IMR-90 (cell line): ENCODE results near the gene PRDM12. TPM values are rescaled to one million over a fixed set of nuclear protein-coding genes. Genes with fewer than 3 reads are reported as not detected.
A peak's percentile ranks its signal among the peaks of the same experiment; 100 is the strongest.

Source experiments
- ATAC-seq: fragments of 200-7000 bp; cut with Tn5 transposase; 2 replicates; pipeline ENCODE4 v1.9.1; 2020; ENCODE audit warnings: low read depth, mild to moderate bottlenecking, moderate library complexity
- BruUV-seq: library from RNA; stranded (reverse); fragments of 400-500 nt; replicated peaks from 2 replicates; lab custom pipeline; 2021; lab: Mats Ljungman, UMichigan
- CTCF ChIA-PET: fragments of 300-600 bp; formaldehyde crosslinking; extraction: SDS; loops from one replicate; lab custom pipeline; 2021; ENCODE audit warnings: antibody characterized with exemption; lab: Yijun Ruan, JAX
- POLR2A ChIA-PET: fragments of 300-600 bp; sonication (Branson Sonifier 250); formaldehyde crosslinking; loops from one replicate; lab custom pipeline; 2022; ENCODE audit warnings: antibody characterized with exemption; ENCODE audit not compliant: unreplicated experiment; lab: Charles Lee
- DNase-seq: peaks from one replicate; pipeline ENCODE4 v3.0.0; 2013
- H2AFZ ChIP-seq: replicated peaks from 2 replicates; pipeline ENCODE3; 2013; ENCODE audit warnings: low read length, mild to moderate bottlenecking; ENCODE audit not compliant: poor library complexity
- H2AK5ac ChIP-seq: 2 replicates; pipeline ENCODE4 v1.6.1; 2013; ENCODE audit warnings: low read depth, low read length, inconsistent platforms
- H2AK9ac ChIP-seq: replicated peaks from 2 replicates; pipeline ENCODE3; 2013; ENCODE audit warnings: mild to moderate bottlenecking, low read depth, low read length, moderate library complexity; ENCODE audit not compliant: poor library complexity
- H2BK120ac ChIP-seq: 2 replicates; pipeline ENCODE4 v1.6.1; 2013; ENCODE audit warnings: low read depth, low read length, inconsistent platforms
- H2BK15ac ChIP-seq: 3 replicates; pipeline ENCODE4 v1.6.1; 2013; ENCODE audit warnings: low read depth, low read length, inconsistent platforms
- H2BK20ac ChIP-seq: 2 replicates; pipeline ENCODE4 v1.6.1; 2013; ENCODE audit warnings: low read depth, mild to moderate bottlenecking, inconsistent platforms, low read length, moderate library complexity
- H2BK5ac ChIP-seq: 2 replicates; pipeline ENCODE4 v1.6.1; 2013; ENCODE audit warnings: mild to moderate bottlenecking, low read depth, low read length, inconsistent platforms; ENCODE audit not compliant: poor library complexity, severe bottlenecking
- H3K14ac ChIP-seq: replicated peaks from 2 replicates; pipeline ENCODE4 v1.6.1; 2013; ENCODE audit warnings: low read depth, low read length, inconsistent platforms
- H3K18ac ChIP-seq: 2 replicates; pipeline ENCODE4 v1.6.1; 2013; ENCODE audit warnings: low read depth, low read length, control low read depth
- H3K23ac ChIP-seq: 2 replicates; pipeline ENCODE4 v1.6.1; 2013; ENCODE audit warnings: low read depth, low read length, inconsistent platforms
- H3K27ac ChIP-seq: 2 replicates; pipeline ENCODE4 v1.5.1; 2013; ENCODE audit warnings: mild to moderate bottlenecking, control low read depth, low read length; ENCODE audit not compliant: insufficient read depth
- H3K27me3 ChIP-seq: 2 replicates; pipeline ENCODE4 v1.6.1; 2013; ENCODE audit warnings: low read length; ENCODE audit not compliant: control insufficient read depth, insufficient read depth
- H3K36me3 ChIP-seq: 2 replicates; pipeline ENCODE4 v1.6.1; 2013; ENCODE audit warnings: low read length, mixed read lengths; ENCODE audit not compliant: control insufficient read depth, insufficient read depth
- H3K4ac ChIP-seq: 2 replicates; pipeline ENCODE4 v1.6.1; 2013; ENCODE audit warnings: low read depth, low read length, inconsistent platforms
- H3K4me1 ChIP-seq: 2 replicates; pipeline ENCODE4 v1.6.1; 2013; ENCODE audit warnings: low read length, mixed read lengths; ENCODE audit not compliant: control insufficient read depth, insufficient read depth
- H3K4me2 ChIP-seq: 2 replicates; pipeline ENCODE4 v1.6.1; 2013; ENCODE audit warnings: low read depth, mild to moderate bottlenecking, control low read depth, low read length, moderate library complexity
- H3K4me3 ChIP-seq: 2 replicates; pipeline ENCODE4 v1.5.1; 2013; ENCODE audit warnings: low read depth, mild to moderate bottlenecking, control low read depth, low read length, moderate library complexity; ENCODE audit not compliant: insufficient read depth
- H3K56ac ChIP-seq: 2 replicates; pipeline ENCODE4 v1.6.1; 2013; ENCODE audit warnings: low read length, inconsistent platforms; ENCODE audit not compliant: insufficient read depth; ENCODE audit errors: extremely low read depth
- H3K79me1 ChIP-seq, 2 experiments: 2 replicates each; pipeline ENCODE4 v1.6.1; 2013; ENCODE audit warnings: low read length in 2 of 2, inconsistent platforms in 1 of 2, low read depth in 1 of 2
- H3K9ac ChIP-seq: 2 replicates; pipeline ENCODE4 v1.6.1; 2013; ENCODE audit warnings: low read depth, low read length, control low read depth
- H3K9me1 ChIP-seq: 2 replicates; pipeline ENCODE4 v1.6.1; 2013; ENCODE audit warnings: low read length, inconsistent platforms; ENCODE audit not compliant: insufficient read depth
- H3K9me3 ChIP-seq: 2 replicates; pipeline ENCODE4 v1.6.1; 2013; ENCODE audit warnings: low read length; ENCODE audit not compliant: control insufficient read depth, insufficient read depth
- H4K20me1 ChIP-seq: 2 replicates; pipeline ENCODE4 v1.6.1; 2013; ENCODE audit warnings: low read length, inconsistent platforms; ENCODE audit not compliant: insufficient read depth
- H4K5ac ChIP-seq: 2 replicates; pipeline ENCODE4 v1.6.1; 2013; ENCODE audit warnings: mild to moderate bottlenecking, low read depth, low read length, control low read depth
- H4K8ac ChIP-seq, 2 experiments: 2 replicates each; pipeline ENCODE4 v1.6.1; 2013; ENCODE audit warnings: low read depth in 2 of 2, low read length in 2 of 2, control low read depth in 1 of 2, inconsistent platforms in 1 of 2
- H4K91ac ChIP-seq: 2 replicates; pipeline ENCODE4 v1.6.1; 2013; ENCODE audit warnings: low read depth, low read length, inconsistent platforms; ENCODE audit not compliant: insufficient read depth
- BHLHE40 ChIP-seq: fragments of 150-350 bp; IDR thresholded peaks from 2 replicates; pipeline ENCODE4 v1.6.1; 2016; ENCODE audit warnings: mild to moderate bottlenecking, low read depth, low read length
- CEBPB ChIP-seq: IDR thresholded peaks from 2 replicates; pipeline ENCODE4 v1.6.1; 2012; ENCODE audit warnings: low read depth, low read length, improper control_type of control experiment
- CHD1 ChIP-seq: IDR thresholded peaks from 2 replicates; pipeline ENCODE4 v1.6.1; 2012; ENCODE audit warnings: low read depth, low read length, improper control_type of control experiment
- CTCF ChIP-seq: conservative IDR thresholded peaks from 2 replicates; pipeline ENCODE4 v1.5.1; 2012; ENCODE audit warnings: mild to moderate bottlenecking, low read depth, low read length, improper control_type of control experiment
- ELK1 ChIP-seq: fragments of 150-350 bp; IDR thresholded peaks from 2 replicates; pipeline ENCODE4 v1.6.1; 2016; ENCODE audit warnings: low read depth, mild to moderate bottlenecking, low read length, moderate library complexity, borderline replicate concordance
- FOS ChIP-seq: fragments of 150-350 bp; IDR thresholded peaks from 2 replicates; pipeline ENCODE4 v1.6.1; 2016; ENCODE audit warnings: low read depth, low read length
- MAFK ChIP-seq: IDR thresholded peaks from 2 replicates; pipeline ENCODE4 v1.6.1; 2012; ENCODE audit warnings: low read depth, low read length, improper control_type of control experiment
- MAZ ChIP-seq: IDR thresholded peaks from 2 replicates; pipeline ENCODE4 v1.6.1; 2012; ENCODE audit warnings: low read depth, mild to moderate bottlenecking, low read length, improper control_type of control experiment, moderate library complexity, borderline replicate concordance
- MXI1 ChIP-seq: IDR thresholded peaks from 2 replicates; pipeline ENCODE4 v1.6.1; 2012; ENCODE audit warnings: low read depth, mild to moderate bottlenecking, low read length, moderate library complexity, borderline replicate concordance
- NFE2L2 ChIP-seq: fragments of 150-350 bp; IDR thresholded peaks from 2 replicates; pipeline ENCODE4 v1.6.1; 2016; ENCODE audit warnings: low read depth, mild to moderate bottlenecking, low read length
- POLR2A ChIP-seq: IDR thresholded peaks from 2 replicates; pipeline ENCODE4 v1.6.1; 2012; ENCODE audit warnings: mild to moderate bottlenecking, low read depth, low read length
- RAD21 ChIP-seq: IDR thresholded peaks from 2 replicates; pipeline ENCODE4 v1.6.1; 2012; ENCODE audit warnings: low read length, improper control_type of control experiment
- RCOR1 ChIP-seq: IDR thresholded peaks from 2 replicates; pipeline ENCODE4 v1.6.1; 2012; ENCODE audit warnings: mild to moderate bottlenecking, low read length, improper control_type of control experiment; ENCODE audit not compliant: insufficient replicate concordance
- RFX5 ChIP-seq: IDR thresholded peaks from 2 replicates; pipeline ENCODE4 v1.8.0; 2012; ENCODE audit warnings: low read depth, mild to moderate bottlenecking, low read length, moderate library complexity
- SMC3 ChIP-seq: fragments of 150-350 bp; IDR thresholded peaks from 2 replicates; pipeline ENCODE4 v1.6.1; 2016; ENCODE audit warnings: low read depth, mild to moderate bottlenecking, antibody characterized with exemption, low read length, moderate library complexity
- USF2 ChIP-seq: fragments of 150-350 bp; IDR thresholded peaks from 2 replicates; pipeline ENCODE4 v1.6.1; 2017; ENCODE audit warnings: mild to moderate bottlenecking, antibody characterized with exemption, low read length, low read depth
- WGBS, 2 experiments: methylation state at CpG; one replicate each; pipeline versions ENCODE4 v1.1.5 to v1.1.7; 2013; ENCODE audit warnings: missing lambda C conversion rate in 2 of 2; ENCODE audit not compliant: insufficient read length in 1 of 2; ENCODE audit errors: extremely low coverage in 2 of 2; 5-methylcytosine and 5-hydroxymethylcytosine counted together
- dilution Hi-C: fragments of 300-500 bp; cut with HindIII; formaldehyde crosslinking; loops from one replicate; pipeline ENCODE4 v1.14.3; 2018; ENCODE audit warnings: low sequenced_read_pairs; ENCODE audit not compliant: unreplicated experiment
- in situ Hi-C: fragments of 300-500 bp; cut with MboI; formaldehyde crosslinking; loops from 3 replicates; pipeline ENCODE4 v1.14.3; 2019; ENCODE audit warnings: low sequenced_read_pairs, inconsistent platforms, mixed read lengths
- intact Hi-C: fragments of 100-400 bp; cut with micrococcal nuclease; formaldehyde crosslinking; loops from 2 replicates; pipeline ENCODE4 v1.10.0; 2022
- polyA plus RNA-seq, 3 experiments: library from polyadenylated mRNA; depleted of rRNA; stranded (reverse); fragments of >200 nt; gene quantifications; 2 replicates each; pipeline ENCODE4 v1.2.3, GENCODE V29; 2012; ENCODE audit warnings: low replicate concordance in 1 of 3
- total RNA-seq: library from RNA; depleted of rRNA; stranded (reverse); fragments of >200 nt; gene quantifications from 2 replicates; pipeline ENCODE4 v1.2.3, GENCODE V29; 2012

PRDM12 gene
- total and polyA plus RNA-seq, 2 of the 4 experiments (the other 2 are of a cell fraction): not detected

GRCh38 chr9:130693101-130693425, 28.7 kb downstream of the PRDM12 start:
- Histone ChIP-seq H2BK15ac (no peak overlapping the region), H3K27ac (peak overlapping the region; percentile 14; the same call in 1 of the 2 replicates), H3K4me3 (peak overlapping the region; percentile 45), H2BK120ac (peak overlapping the region; percentile 58; the same call in 1 of the 2 replicates), H3K9me1 (peaks cover 13% of the 10 kb centered on the region), H4K5ac (peak overlapping the region; percentile 82), H3K4ac (peak overlapping the region; percentile 59), H3K27me3 (no peaks in the 10 kb centered on the region), H4K20me1 (peaks cover 5% of the 10 kb centered on the region; the same call in 1 of the 2 replicates), H3K23ac (peak overlapping the region; percentile 71; the same call in 1 of the 2 replicates), H2AK9ac (no peak overlapping the region), H3K9me3 (no peaks in the 10 kb centered on the region), H2AFZ (peak overlapping the region; percentile 80), H3K36me3 (peaks cover 18% of the 10 kb centered on the region), H2BK20ac (peak overlapping the region; percentile 15; the same call in 1 of the 2 replicates), H3K4me1 (peaks cover 1% of the 10 kb centered on the region), H3K18ac (peak overlapping the region; percentile 30; the same call in 1 of the 2 replicates), H4K91ac (peak overlapping the region; percentile 15; the same call in 1 of the 2 replicates), H3K9ac (peak overlapping the region; percentile 9), H2BK5ac (peak overlapping the region; percentile 68), H3K79me1 (peaks cover 21 to 34% of the 10 kb centered on the region in 2 experiments), H4K8ac (peak overlapping the region; percentile 87 to 94), H3K4me2 (peak overlapping the region; percentile 81), H3K14ac (peak overlapping the region; percentile 81), H3K56ac (peak overlapping the region; percentile 68), H2AK5ac (peak overlapping the region; percentile 37; the same call in 1 of the 2 replicates)
- ChIA-PET POLR2A (interaction anchor here (0.6 kb wide), 1 partner anchor 63 kb away, joined by 18 read pairs; no protein-coding TSS in a partner anchor), CTCF (interaction anchor here (0.7 to 1.2 kb wide), 2 partner anchors 9 to 48 kb away, joined by 3 to 6 read pairs; no protein-coding TSS in a partner anchor)
- intact Hi-C loops (no loop called here), dilution Hi-C loops (no loop called here), in situ Hi-C loops (no loop called here)
- DNase-seq (no peak), ATAC-seq (no peak; the same call in 1 of the 2 replicates)
- WGBS, 2 experiments: no CpG with 5 or more reads among the region's 8 CpGs
- TF ChIP-seq MAZ: no peak
- TF ChIP-seq BHLHE40: no peak
- TF ChIP-seq ELK1: no peak
- TF ChIP-seq CTCF: no peak
- TF ChIP-seq MAFK: no peak
- no peak for TF ChIP-seq USF2
- TF ChIP-seq SMC3: no peak
- no peak for TF ChIP-seq RAD21
- no peak for TF ChIP-seq CHD1
- no peak for TF ChIP-seq CEBPB
- TF ChIP-seq RFX5: no peak
- TF ChIP-seq FOS: no peak
- no peak for TF ChIP-seq POLR2A
- no peak for TF ChIP-seq MXI1
- no peak for TF ChIP-seq RCOR1
- TF ChIP-seq NFE2L2: no peak
- BruUV-seq: no TSS peak
